H1 (cell line): ENCODE data around the gene SLC4A11. TPM values are rescaled to one million over a fixed set of nuclear protein-coding genes. Genes with fewer than 3 reads are reported as not detected.

ENCODE experiments used
- CTCF ChIA-PET: fragments of 300-600 bp; sonication (Branson Sonifier 250); formaldehyde crosslinking; loops from one replicate; lab custom pipeline; 2021; ENCODE audit not compliant: partially characterized antibody; lab: Charles Lee
- POLR2A ChIA-PET: fragments of 300-600 bp; sonication (Branson Sonifier 250); formaldehyde crosslinking; loops from one replicate; lab custom pipeline; 2021; ENCODE audit warnings: inconsistent platforms; ENCODE audit not compliant: partially characterized antibody; lab: Charles Lee
- DNase-seq, 2 experiments: peaks; one replicate each; pipeline versions ENCODE4 v3.0.0 to v3.0.0-alpha.2; 2010 to 2022; ENCODE audit warnings: low spot score in 2 of 2, low read depth in 1 of 2, mixed read lengths in 1 of 2
- FAIRE-seq: peaks from 2 replicates; lab custom pipeline; 2011; peaks lifted over from hg19 to GRCh38; lab: Jason Lieb, UNC
- H2AFZ ChIP-seq: 2 replicates; pipeline ENCODE4 v1.8.1; 2012; ENCODE audit warnings: low read length, inconsistent platforms
- H2AK5ac ChIP-seq: 2 replicates; pipeline ENCODE4 v1.6.1; 2013; ENCODE audit warnings: low read depth, low read length
- H2BK120ac ChIP-seq: replicated peaks from 2 replicates; pipeline ENCODE3; 2013; ENCODE audit warnings: low read depth, low read length, inconsistent platforms
- H2BK12ac ChIP-seq: 2 replicates; pipeline ENCODE4 v1.6.1; 2013; ENCODE audit warnings: low read depth, low read length
- H2BK15ac ChIP-seq: 2 replicates; pipeline ENCODE4 v1.6.1; 2013; ENCODE audit warnings: low read length
- H2BK20ac ChIP-seq: 2 replicates; pipeline ENCODE4 v1.6.1; 2013; ENCODE audit warnings: low read length
- H2BK5ac ChIP-seq: 2 replicates; pipeline ENCODE4 v1.6.1; 2013; ENCODE audit warnings: low read depth, low read length
- H3K14ac ChIP-seq: 2 replicates; pipeline ENCODE4 v1.6.1; 2013; ENCODE audit warnings: inconsistent platforms; ENCODE audit not compliant: insufficient read length
- H3K18ac ChIP-seq: 2 replicates; pipeline ENCODE4 v1.6.1; 2013; ENCODE audit warnings: low read length; ENCODE audit errors: extremely low read depth
- H3K23ac ChIP-seq: 2 replicates; pipeline ENCODE4 v1.6.1; 2013; ENCODE audit warnings: inconsistent platforms; ENCODE audit not compliant: insufficient read length
- H3K23me2 ChIP-seq: 2 replicates; pipeline ENCODE4 v1.6.1; 2013; ENCODE audit warnings: low read depth, low read length
- H3K27ac ChIP-seq: 2 replicates; pipeline ENCODE4 v1.6.1; 2011; ENCODE audit warnings: low read depth, low read length, inconsistent platforms
- H3K27me3 ChIP-seq, 4 experiments: replicated peaks in 1 of 4; 1 replicate in 1 of 4; 2 replicates in 3 of 4; pipeline versions ENCODE4 v1.6.1 to v1.8.1; 2011 to 2013; ENCODE audit warnings: low read length in 3 of 4, mild to moderate bottlenecking in 3 of 4, inconsistent platforms in 2 of 4, mixed read lengths in 2 of 4, moderate library complexity in 1 of 4; ENCODE audit not compliant: control insufficient read depth in 3 of 4, insufficient read depth in 3 of 4; ENCODE audit errors: extremely low read depth in 1 of 4
- H3K36me3 ChIP-seq, 4 experiments: 2 replicates each; pipeline versions ENCODE4 v1.6.1 to v1.8.1; 2011 to 2013; ENCODE audit warnings: mild to moderate bottlenecking in 4 of 4, low read length in 3 of 4, moderate library complexity in 2 of 4, control low read depth in 1 of 4, inconsistent platforms in 1 of 4; ENCODE audit not compliant: insufficient read depth in 4 of 4, control insufficient read depth in 2 of 4
- H3K4ac ChIP-seq: replicated peaks from 2 replicates; pipeline ENCODE3; 2013; ENCODE audit warnings: low read length, low read depth, mixed read lengths, inconsistent platforms; ENCODE audit not compliant: insufficient read length
- H3K4me1 ChIP-seq, 4 experiments: replicated peaks in 1 of 4; 1 replicate in 1 of 4; 2 replicates in 3 of 4; pipeline versions ENCODE4 v1.6.1 to v1.8.1; 2011 to 2013; ENCODE audit warnings: low read length in 3 of 4, inconsistent platforms in 2 of 4, mixed read lengths in 1 of 4; ENCODE audit not compliant: insufficient read depth in 4 of 4, control insufficient read depth in 3 of 4
- H3K4me2 ChIP-seq, 2 experiments: 2 replicates each; pipeline versions ENCODE4 v1.6.1 to v1.8.1; 2011 to 2013; ENCODE audit warnings: low read depth in 2 of 2, low read length in 2 of 2, control low read depth in 1 of 2, inconsistent platforms in 1 of 2, mild to moderate bottlenecking in 1 of 2; ENCODE audit not compliant: insufficient read depth in 1 of 2
- H3K4me3 ChIP-seq, 4 experiments: fragments of 200-600, 300-600 bp in 1 of 4; sonication (generic), shearing (Covaris generic), sonication (Bioruptor Twin) in 1 of 4; 2 replicates each; pipeline versions ENCODE4 v1.5.1 to v1.8.1; 2011 to 2016; ENCODE audit warnings: low read length in 4 of 4, low read depth in 3 of 4, control low read depth in 2 of 4, inconsistent platforms in 2 of 4, mild to moderate bottlenecking in 2 of 4, mixed read lengths in 1 of 4, moderate library complexity in 1 of 4; ENCODE audit not compliant: insufficient read depth in 2 of 4; ENCODE audit errors: extremely low read depth in 1 of 4
- H3K56ac ChIP-seq: replicated peaks from 2 replicates; pipeline ENCODE3; 2013; ENCODE audit warnings: low read depth, mild to moderate bottlenecking, mixed read lengths, low read length, inconsistent platforms; ENCODE audit not compliant: insufficient read length
- H3K79me1 ChIP-seq: 2 replicates; pipeline ENCODE4 v1.6.1; 2013; ENCODE audit warnings: low read depth, low read length, control low read depth
- H3K79me2 ChIP-seq, 2 experiments: 2 replicates each; pipeline versions ENCODE4 v1.6.1 to v1.8.1; 2012 to 2013; ENCODE audit warnings: low read length in 2 of 2, mild to moderate bottlenecking in 2 of 2, inconsistent platforms in 1 of 2; ENCODE audit not compliant: insufficient read depth in 2 of 2, control insufficient read depth in 1 of 2
- H3K9ac ChIP-seq, 4 experiments: replicated peaks in 1 of 4; 1 replicate in 1 of 4; 2 replicates in 3 of 4; pipeline versions ENCODE4 v1.6.1 to v1.8.1; 2011 to 2013; ENCODE audit warnings: low read depth in 3 of 4, low read length in 3 of 4, control low read depth in 2 of 4, mild to moderate bottlenecking in 2 of 4, moderate library complexity in 2 of 4, inconsistent platforms in 1 of 4; ENCODE audit errors: extremely low read depth in 1 of 4
- H3K9me3 ChIP-seq, 2 experiments: 2 replicates each; pipeline versions ENCODE4 v1.6.1 to v1.8.1; 2012 to 2013; ENCODE audit warnings: mild to moderate bottlenecking in 2 of 2, moderate library complexity in 2 of 2, control low read depth in 1 of 2, inconsistent platforms in 1 of 2, low read depth in 1 of 2, low read length in 1 of 2, mixed read lengths in 1 of 2; ENCODE audit not compliant: insufficient read depth in 2 of 2
- H4K20me1 ChIP-seq, 2 experiments: replicated peaks in 1 of 2; 2 replicates each; pipeline versions ENCODE3 to v1.8.1; 2011 to 2013; ENCODE audit warnings: inconsistent platforms in 2 of 2, low read length in 2 of 2, mild to moderate bottlenecking in 1 of 2; ENCODE audit not compliant: insufficient read depth in 2 of 2, control insufficient read depth in 1 of 2
- H4K5ac ChIP-seq: 2 replicates; pipeline ENCODE4 v1.6.1; 2013; ENCODE audit warnings: low read length, low read depth, mixed read lengths, inconsistent platforms; ENCODE audit not compliant: insufficient read length
- H4K8ac ChIP-seq: 2 replicates; pipeline ENCODE4 v1.8.0; 2013; ENCODE audit warnings: mild to moderate bottlenecking, moderate library complexity, low read length, inconsistent platforms; ENCODE audit not compliant: insufficient read depth; ENCODE audit errors: extremely low read depth
- H4K91ac ChIP-seq: replicated peaks from 2 replicates; pipeline ENCODE3; 2013; ENCODE audit warnings: low read length, mixed read lengths, inconsistent platforms; ENCODE audit not compliant: insufficient read length
- CBX8 ChIP-seq: fragments of 300-800, 300-1000 bp; sonication (generic); IDR thresholded peaks from 2 replicates; pipeline ENCODE4 v1.7.1; 2016; ENCODE audit warnings: low read depth, low read length, borderline replicate concordance
- KDM4A ChIP-seq: IDR thresholded peaks from one replicate; pipeline ENCODE4 v1.7.1; 2012; ENCODE audit warnings: low read depth, mild to moderate bottlenecking, moderate library complexity, low read length, inconsistent platforms; ENCODE audit not compliant: severe bottlenecking
- polyA plus RNA-seq, 7 experiments: library from polyadenylated mRNA; depleted of rRNA in 3 of 7; stranded (reverse) in 5 of 7; unstranded in 2 of 7; fragments of >200 nt in 5 of 7; fragments of 200-250 nt in 2 of 7; gene quantifications; 1 replicate in 5 of 7; 2 replicates in 1 of 7; 4 replicates in 1 of 7; pipeline versions ENCODE4 v1.2.1 to v1.2.3, GENCODE V29; 2011 to 2013; ENCODE audit warnings: missing spikeins in 2 of 7, mixed read lengths in 2 of 7
- total RNA-seq: library from RNA; stranded (reverse); fragmentation: NEBNext Ultra II Directional; extraction: Animal tissue kit (Norgen Biotek cat#: 25700); gene quantifications from 2 replicates; pipeline ENCODE4 v1.2.1, GENCODE V29; 2021

SLC4A11 gene
- total and polyA plus RNA-seq, 2 of the 8 experiments (the other 6 are each of a cell fraction or from before 2014, with no cell fraction given): 11.9 to 32.3 TPM

DNA sequence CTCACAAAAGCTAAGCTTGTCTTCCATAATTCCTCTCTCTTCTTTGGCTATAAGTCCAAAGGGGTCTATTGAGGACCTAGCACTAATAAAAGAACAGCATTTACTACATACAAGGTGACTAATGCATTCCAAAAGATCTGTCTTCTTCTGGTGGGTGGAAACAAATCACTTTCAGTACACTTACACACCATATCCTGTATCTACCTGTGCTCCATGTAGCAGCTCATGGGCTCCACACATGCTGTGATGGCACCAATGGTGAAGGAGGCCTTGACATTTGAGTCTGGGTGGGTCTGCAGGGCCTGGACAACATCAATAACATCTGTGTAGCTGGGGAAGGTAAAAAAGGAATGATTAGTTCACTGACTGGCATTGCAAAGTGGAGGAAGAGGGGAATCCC lies 42.4 kb upstream of the SLC4A11 start:
- no peak overlapping the region for H2BK20ac ChIP-seq
- H3K18ac ChIP-seq: no peak overlapping the region
- H3K4me3 ChIP-seq: no peak overlapping the region
- no peaks in the 10 kb centered on the region for H3K79me1 ChIP-seq
- H2AK5ac ChIP-seq: no peak overlapping the region
- H3K36me3 ChIP-seq: no peaks in the 10 kb centered on the region
- H3K27ac ChIP-seq: no peak overlapping the region
- no peak overlapping the region for H2BK5ac ChIP-seq
- no peaks in the 10 kb centered on the region for H3K9me3 ChIP-seq
- ChIA-PET CTCF (interaction anchor here (0.9 to 2.3 kb wide), 8 partner anchors 23 to 122 kb away, joined by 3 to 14 read pairs (median 4); partner anchors contain the start of genes FASTKD5 and UBOX5), POLR2A (no interaction called here)
- peaks cover 0 to 8% (median 5%) of the 10 kb centered on the region in 4 experiments; a peak in 1 of 7 replicates for H3K4me1 ChIP-seq
- no peak overlapping the region for H3K56ac ChIP-seq
- no peak for TF ChIP-seq KDM4A
- TF ChIP-seq CBX8: no peak
- H3K27me3 ChIP-seq: no peaks in the 10 kb centered on the region
- H2BK12ac ChIP-seq: no peak overlapping the region
- no peak overlapping the region for H3K14ac ChIP-seq
- no peak overlapping the region for H2AFZ ChIP-seq
- no peak overlapping the region for H2BK120ac ChIP-seq
- DNase-seq: no peak
- H4K8ac ChIP-seq: no peak overlapping the region
- no peaks in the 10 kb centered on the region for H4K20me1 ChIP-seq
- no peak for FAIRE-seq
- no peak overlapping the region for H4K91ac ChIP-seq
- H3K23ac ChIP-seq: no peak overlapping the region
- H3K23me2 ChIP-seq: no peaks in the 10 kb centered on the region
- no peak overlapping the region for H3K4me2 ChIP-seq
- H3K79me2 ChIP-seq: no peaks in the 10 kb centered on the region
- H2BK15ac ChIP-seq: no peak overlapping the region
- no peak overlapping the region for H3K9ac ChIP-seq
- H3K4ac ChIP-seq: no peak overlapping the region
- H4K5ac ChIP-seq: no peak overlapping the region
